ENCODE results near the gene SIVA1. TPM values are rescaled to one million over a fixed set of nuclear protein-coding genes. Genes with fewer than 3 reads are reported as not detected.

The SIVA1 gene
- total RNA-seq, 1 experiment from 2014 or later, result 187 TPM

Other genes with a start within 250 kb of the SIVA1 start
- not detected in 2 replicates for gene C14orf180, start 173.4 kb upstream of the SIVA1 start, total RNA-seq (2014; rRNA removed; shearing (Covaris generic))
- 0.43 TPM in 1 of 2 replicates, not detected in the other for gene TMEM179, start 148.4 kb upstream of the SIVA1 start, total RNA-seq (2014; rRNA removed; shearing (Covaris generic))
- gene INF2, start 63.5 kb upstream of the SIVA1 start, total RNA-seq (2014; rRNA removed; shearing (Covaris generic)), result 93.1 and 98.0 TPM in 2 replicates
- 3.4 and 3.7 TPM in 2 replicates for gene ADSS1, start 28.9 kb upstream of the SIVA1 start, total RNA-seq (2014; rRNA removed; shearing (Covaris generic))
- gene AKT1, start 42.6 kb downstream of the SIVA1 start, total RNA-seq (2014; rRNA removed; shearing (Covaris generic)), result 105 and 107 TPM in 2 replicates
- gene ZBTB42, start 48.0 kb downstream of the SIVA1 start, total RNA-seq (2014; rRNA removed; shearing (Covaris generic)), result 2.0 and 4.0 TPM in 2 replicates
- 9.8 and 11.2 TPM in 2 replicates for gene CEP170B, start 112.1 kb downstream of the SIVA1 start, total RNA-seq (2014; rRNA removed; shearing (Covaris generic))
- not detected in 2 replicates for gene PLD4, start 171.7 kb downstream of the SIVA1 start, total RNA-seq (2014; rRNA removed; shearing (Covaris generic))
- 162 and 191 TPM in 2 replicates for gene AHNAK2, start 225.2 kb downstream of the SIVA1 start, total RNA-seq (2014; rRNA removed; shearing (Covaris generic))
- 9.9 and 11.1 TPM in 2 replicates for gene CLBA1, start 232.6 kb downstream of the SIVA1 start, total RNA-seq (2014; rRNA removed; shearing (Covaris generic))

Data from A172 (cell line).